Upper lobe of left lung (tissue), 6 donors: ENCODE measurements around the gene PIP4K2B. TPM values are rescaled to one million over a fixed set of nuclear protein-coding genes. Genes with fewer than 3 reads are reported as not detected.

Experiments
- ATAC-seq, 2 donors: fragments of 200-7000 bp; cut with Tn5 transposase; one replicate each; pipeline ENCODE4 v1.9.1; 2022; ENCODE audit warnings: mild to moderate bottlenecking in 2 of 2, moderate library complexity in 2 of 2; ENCODE audit not compliant: low FRiP score in 2 of 2
- DNase-seq, 2 donors: peaks; one replicate each; pipeline ENCODE4 v3.0.0-alpha.2; 2019 to 2020
- H3K27ac ChIP-seq, 4 donors: fragments of 200-600 bp; sonication (generic); one replicate each; pipeline ENCODE4 v1.5.1; 2016 to 2019
- H3K27me3 ChIP-seq, 4 donors: fragments of 200-600 bp; sonication (generic); one replicate each; pipeline ENCODE4 v1.5.1; 2017 to 2019
- H3K36me3 ChIP-seq, 4 donors: fragments of 200-600 bp; sonication (generic); one replicate each; pipeline ENCODE4 v1.5.1; 2016 to 2019
- H3K4me1 ChIP-seq, 4 donors: fragments of 200-600 bp; sonication (generic); one replicate each; pipeline ENCODE4 v1.5.1; 2018 to 2019
- H3K4me3 ChIP-seq, 4 donors: fragments of 200-600 bp; sonication (generic); one replicate each; pipeline ENCODE4 v1.5.1; 2017 to 2019; ENCODE audit warnings: mild to moderate bottlenecking in 2 of 4, moderate library complexity in 1 of 4
- H3K9me3 ChIP-seq, 4 donors: fragments of 200-600 bp; sonication (generic); one replicate each; pipeline ENCODE4 v1.5.1; 2018 to 2019
- EP300 ChIP-seq, 4 donors: sonication (generic); formaldehyde crosslinking; IDR thresholded peaks; one replicate each; pipeline ENCODE4 v1.5.1; 2017; ENCODE audit warnings: antibody characterized with exemption in 4 of 4, control low read depth in 2 of 4
- POLR2A ChIP-seq, 4 donors: fragments of 450-650 bp; IDR thresholded peaks; one replicate each; pipeline ENCODE4 v1.5.1; 2016 to 2017; ENCODE audit warnings: antibody characterized with exemption in 4 of 4, mild to moderate bottlenecking in 2 of 4
- POLR2AphosphoS5 ChIP-seq, 2 donors: sonication (generic); formaldehyde crosslinking; IDR thresholded peaks; one replicate each; pipeline ENCODE4 v1.5.1; 2017; ENCODE audit warnings: antibody characterized with exemption in 2 of 2
- WGBS, 2 donors: methylation state at CpG; one replicate each; pipeline ENCODE4 v1.1.5; 2017 to 2018; 5-methylcytosine and 5-hydroxymethylcytosine counted together
- total RNA-seq, 6 donors: library from RNA; depleted of rRNA in 4 of 6; stranded (reverse); fragments of >200 nt in 4 of 6; gene quantifications; one replicate each; pipeline versions ENCODE4 v1.1.0 to v1.2.1, GENCODE V29; 2016 to 2021
- TF ChIP-seq, protein P1 (sequence below), 6 experiments: fragments of 450-650 bp in 4 of 6; fragments of 200-600 bp in 2 of 6; sonication (generic) in 2 of 6; IDR thresholded peaks; one replicate each; pipeline ENCODE4 v1.5.1; 2016 to 2019; ENCODE audit warnings: antibody characterized with exemption in 6 of 6
- donor health status: DM: no; HTN: no; CAD: no; lungs with moderate emphysema.
- donor health status: DM: no; HTN: yes; CAD: no; lungs with severe emphysema.

PIP4K2B gene
- total RNA-seq, 6 donors from 2014 or later = 36.3 to 67.1 (median 38.8) TPM

DNA sequence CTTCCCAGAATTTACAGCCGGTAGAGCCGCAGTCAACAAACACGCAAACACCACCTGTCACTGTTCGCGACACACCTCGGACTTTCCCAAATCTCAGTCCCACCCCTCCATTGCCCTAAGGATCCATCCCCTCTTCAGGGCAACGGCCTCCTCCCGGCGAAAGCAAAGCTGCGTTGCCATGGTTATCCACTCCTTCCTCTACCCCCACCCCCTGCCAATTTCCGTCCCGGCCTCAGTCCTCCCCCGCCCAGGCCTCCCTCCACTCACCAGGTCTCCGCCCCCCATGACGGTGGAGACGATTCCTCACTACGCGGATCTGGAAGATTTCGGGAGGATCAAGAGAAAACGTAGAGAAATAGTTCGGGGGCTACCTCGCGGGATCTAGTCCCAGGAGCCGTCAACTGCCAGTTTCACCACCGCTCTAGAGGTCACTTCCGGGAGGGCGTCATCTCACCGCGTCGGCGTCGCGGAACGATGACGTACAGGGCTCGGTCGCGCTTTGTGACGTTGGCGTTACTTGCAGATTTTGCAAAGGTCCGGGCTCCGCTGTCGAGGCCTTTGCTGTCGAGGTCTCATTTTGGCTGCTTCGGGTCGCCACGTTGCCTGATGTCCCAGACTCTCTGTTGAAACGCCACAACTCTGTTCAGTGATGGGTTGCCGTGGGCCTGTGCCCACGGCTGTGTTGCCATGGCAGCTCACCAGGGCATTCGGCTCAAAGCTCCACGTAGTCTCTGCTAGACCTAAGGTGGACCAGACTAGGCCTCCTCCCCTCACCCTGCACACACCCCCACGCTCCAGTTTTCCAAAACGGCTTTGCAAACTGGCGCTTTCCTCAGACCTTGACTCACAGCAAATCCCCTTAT, 25.8 kb upstream of the PIP4K2B start, which contains the start of gene CWC25:
TSS of gene CWC25 (minus strand) at position 423 of the 863 bp plus-strand sequence. CDS start at position 285, 138 bp downstream.
- peak; percentile 86 to 100 for DNase-seq

DNA sequence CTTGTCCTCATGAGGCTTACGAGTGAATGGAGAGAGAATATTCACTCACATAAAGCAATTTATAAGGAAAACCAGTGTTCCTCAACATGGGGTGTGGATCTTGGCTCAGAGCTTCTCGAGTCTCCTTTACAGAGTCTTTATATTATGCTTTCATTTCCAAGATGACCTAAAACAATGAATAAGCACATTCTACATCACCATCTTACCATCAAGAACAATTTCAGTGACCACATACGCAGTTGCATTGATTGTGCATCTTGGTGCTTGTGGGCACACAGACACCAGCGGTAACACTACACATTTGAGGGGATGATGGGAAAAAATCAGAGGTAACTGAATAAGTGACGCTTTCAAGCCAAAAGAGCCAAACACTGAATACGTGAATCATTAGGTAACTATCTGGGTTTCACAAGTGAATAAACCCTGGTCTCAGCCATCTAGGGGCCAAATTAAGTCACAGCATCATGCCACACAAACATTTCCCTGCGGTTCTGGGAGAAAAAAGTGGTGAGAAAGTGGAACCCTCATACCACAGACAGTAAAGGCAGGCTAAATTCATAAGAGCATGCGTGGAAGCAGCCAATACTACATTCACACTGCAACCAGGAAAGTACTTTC, 16.3 kb upstream of the PIP4K2B start:
- no peak overlapping the region for H3K4me3 ChIP-seq
- TF ChIP-seq, protein P1, sequence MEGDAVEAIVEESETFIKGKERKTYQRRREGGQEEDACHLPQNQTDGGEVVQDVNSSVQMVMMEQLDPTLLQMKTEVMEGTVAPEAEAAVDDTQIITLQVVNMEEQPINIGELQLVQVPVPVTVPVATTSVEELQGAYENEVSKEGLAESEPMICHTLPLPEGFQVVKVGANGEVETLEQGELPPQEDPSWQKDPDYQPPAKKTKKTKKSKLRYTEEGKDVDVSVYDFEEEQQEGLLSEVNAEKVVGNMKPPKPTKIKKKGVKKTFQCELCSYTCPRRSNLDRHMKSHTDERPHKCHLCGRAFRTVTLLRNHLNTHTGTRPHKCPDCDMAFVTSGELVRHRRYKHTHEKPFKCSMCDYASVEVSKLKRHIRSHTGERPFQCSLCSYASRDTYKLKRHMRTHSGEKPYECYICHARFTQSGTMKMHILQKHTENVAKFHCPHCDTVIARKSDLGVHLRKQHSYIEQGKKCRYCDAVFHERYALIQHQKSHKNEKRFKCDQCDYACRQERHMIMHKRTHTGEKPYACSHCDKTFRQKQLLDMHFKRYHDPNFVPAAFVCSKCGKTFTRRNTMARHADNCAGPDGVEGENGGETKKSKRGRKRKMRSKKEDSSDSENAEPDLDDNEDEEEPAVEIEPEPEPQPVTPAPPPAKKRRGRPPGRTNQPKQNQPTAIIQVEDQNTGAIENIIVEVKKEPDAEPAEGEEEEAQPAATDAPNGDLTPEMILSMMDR (IDR thresholded peaks at IDR 0.05) = no peak
- TF ChIP-seq POLR2AphosphoS5 (IDR thresholded peaks at IDR 0.05) = no peak
- TF ChIP-seq EP300 (IDR thresholded peaks at IDR 0.05) = no peak
- TF ChIP-seq POLR2A (IDR thresholded peaks at IDR 0.05) = no peak
- H3K27ac ChIP-seq = no peak overlapping the region
- ATAC-seq = no peak
- H3K27me3 ChIP-seq = no peaks in the 10 kb centered on the region
- DNase-seq = no peak
- WGBS, 2 donors = 78 to 79% methylated on average over 8 of the region's 8 CpGs
- no peaks in the 10 kb centered on the region for H3K9me3 ChIP-seq
- H3K4me1 ChIP-seq = peaks cover 0 to 3% (median 0%) of the 10 kb centered on the region in 4 donors
- H3K36me3 ChIP-seq = peaks cover 25 to 95% (median 64%) of the 10 kb centered on the region in 4 donors

More for the DNA sequence above, 25.8 kb upstream of the PIP4K2B start, which contains the start of gene CWC25:
- Histone ChIP-seq H3K9me3 (no peaks in the 10 kb centered on the region), H3K27me3 (no peaks in the 10 kb centered on the region), H3K27ac (peak within 1 kb of the TSS; percentile 95 to 100 (median 98)), H3K36me3 (peaks cover 9 to 14% (median 13%) of the 10 kb centered on the region in 4 donors), H3K4me3 (peak within 1 kb of the TSS; percentile 61 to 85 (median 72)), H3K4me1 (peaks cover 17 to 39% (median 23%) of the 10 kb centered on the region in 4 donors)
- peak; percentile 90 to 95 for ATAC-seq
- TF ChIP-seq EP300 (IDR thresholded peaks at IDR 0.05) (peak in 2 of 4 donors; percentile 39 to 95), POLR2A (IDR thresholded peaks at IDR 0.05) (peak; percentile 72 to 95 (median 81)), POLR2AphosphoS5 (IDR thresholded peaks at IDR 0.05) (peak; percentile 99)
- TF ChIP-seq, protein P1 (IDR thresholded peaks at IDR 0.05) = peak in 1 of 6 experiments; percentile 44
- WGBS, 2 donors = 1 to 2% methylated on average over 18 to 50 of the region's 55 CpGs

DNA sequence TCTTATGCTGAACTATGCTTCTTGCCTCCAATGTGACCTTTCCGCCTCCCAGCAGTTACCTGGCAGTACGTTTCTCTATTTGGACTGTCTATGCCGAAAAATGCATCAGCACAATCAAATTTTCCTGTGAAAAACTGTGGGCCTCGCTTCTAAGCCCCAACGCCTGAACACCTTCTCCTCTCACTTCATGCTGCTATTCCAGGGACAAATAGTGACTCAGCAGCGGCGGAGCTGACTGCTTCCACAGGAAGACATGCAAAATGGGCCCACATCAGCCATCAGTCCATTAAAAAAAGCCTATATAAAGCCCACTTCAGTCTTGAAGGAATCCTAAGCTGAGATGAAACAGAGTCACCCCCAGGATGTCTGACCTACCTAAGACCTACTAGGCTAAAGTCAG, 10.5 kb upstream of the PIP4K2B start:
- no peak overlapping the region for H3K4me3 ChIP-seq
- H3K27ac ChIP-seq = no peak overlapping the region
- H3K9me3 ChIP-seq = no peaks in the 10 kb centered on the region
- peaks cover 46 to 99% (median 86%) of the 10 kb centered on the region in 4 donors for H3K36me3 ChIP-seq
- ATAC-seq = no peak
- WGBS, 2 donors = 87 to 98% methylated on average over 7 of the region's 7 CpGs
- DNase-seq = no peak
- peaks cover 0 to 3% (median 0%) of the 10 kb centered on the region in 4 donors for H3K4me1 ChIP-seq
- H3K27me3 ChIP-seq = no peaks in the 10 kb centered on the region
- TF ChIP-seq POLR2A (IDR thresholded peaks at IDR 0.05) = no peak
- no peak for TF ChIP-seq EP300 (IDR thresholded peaks at IDR 0.05)
- TF ChIP-seq, protein P1 (IDR thresholded peaks at IDR 0.05) = no peak
- no peak for TF ChIP-seq POLR2AphosphoS5 (IDR thresholded peaks at IDR 0.05)

DNA sequence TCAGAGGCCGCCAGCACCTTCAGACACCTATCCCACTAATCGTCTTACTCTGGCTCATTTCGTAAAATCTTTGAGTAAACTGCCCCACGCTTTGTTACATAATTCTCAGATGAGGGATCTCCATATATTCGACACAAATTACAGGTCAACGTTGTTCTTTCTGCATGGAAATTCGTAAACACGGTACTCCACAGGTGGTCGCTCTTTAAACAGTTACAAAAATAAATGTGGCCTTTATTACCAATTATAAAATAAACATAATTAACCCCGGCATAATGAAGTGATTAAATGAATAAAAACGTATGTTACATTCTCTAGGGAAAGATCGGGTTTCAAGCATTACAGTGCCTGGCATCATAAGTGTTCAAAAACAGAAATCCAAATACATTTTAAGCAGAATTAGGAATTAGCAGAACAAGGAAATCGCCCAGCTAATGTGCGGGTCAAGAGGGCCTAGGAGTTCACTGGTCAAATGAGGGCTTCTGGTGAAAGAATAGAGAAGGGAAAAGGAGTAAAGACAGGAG, 943 bp upstream of the PIP4K2B start:
- DNase-seq = no peak
- Histone ChIP-seq H3K4me1 (peaks cover 28 to 46% (median 34%) of the 10 kb centered on the region in 4 donors), H3K4me3 (peak overlapping the region; percentile 71 to 98 (median 97)), H3K27me3 (no peaks in the 10 kb centered on the region), H3K36me3 (peaks cover 20 to 44% (median 39%) of the 10 kb centered on the region in 4 donors), H3K27ac (peak overlapping the region; percentile 99 to 100 (median 100)), H3K9me3 (no peaks in the 10 kb centered on the region)
- no peak for ATAC-seq
- TF ChIP-seq EP300 (IDR thresholded peaks at IDR 0.05) (no peak), POLR2A (IDR thresholded peaks at IDR 0.05) (no peak), POLR2AphosphoS5 (IDR thresholded peaks at IDR 0.05) (no peak)
- TF ChIP-seq, protein P1 (IDR thresholded peaks at IDR 0.05) = no peak
- 17 to 24% methylated on average over 13 to 14 of the region's 14 CpGs for WGBS, 2 donors
